ENCODE data around the gene PLA2G2F. TPM values are rescaled to one million over a fixed set of nuclear protein-coding genes. Genes with fewer than 3 reads are reported as not detected.

Gene PLA2G2F
- polyA plus RNA-seq, 2 of the 4 experiments (the other 2 are of a cell fraction) = not detected

DNA sequence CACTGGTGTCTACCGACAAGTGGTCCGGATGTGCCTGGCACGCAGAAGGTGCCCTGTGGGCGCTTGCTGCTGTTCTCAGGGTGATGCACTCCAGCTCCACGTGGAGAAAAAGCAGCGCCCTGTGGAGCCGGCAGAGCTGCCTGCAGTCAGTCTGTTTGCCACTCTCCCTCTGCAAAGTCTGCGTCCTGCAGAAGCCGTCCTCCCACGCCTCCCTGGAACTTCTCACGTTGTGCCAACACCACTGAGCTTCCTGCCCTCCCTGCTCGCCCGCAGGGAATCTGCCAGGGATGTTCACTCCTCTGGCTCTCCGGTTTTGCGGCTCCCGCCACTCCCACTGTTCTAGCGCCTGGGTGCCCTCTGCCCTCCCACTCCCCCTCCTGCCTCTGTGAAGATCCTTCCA is 26.9 kb downstream of the PLA2G2F start (continued):
- TF ChIP-seq, protein P1, sequence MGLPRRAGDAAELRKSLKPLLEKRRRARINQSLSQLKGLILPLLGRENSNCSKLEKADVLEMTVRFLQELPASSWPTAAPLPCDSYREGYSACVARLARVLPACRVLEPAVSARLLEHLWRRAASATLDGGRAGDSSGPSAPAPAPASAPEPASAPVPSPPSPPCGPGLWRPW (IDR thresholded peaks at IDR 0.05) = no peak
- no peak for TF ChIP-seq NPAS2 (CRISPR knock-in tag; IDR thresholded peaks at IDR 0.05; ENCODE audit: borderline replicate concordance)

DNA sequence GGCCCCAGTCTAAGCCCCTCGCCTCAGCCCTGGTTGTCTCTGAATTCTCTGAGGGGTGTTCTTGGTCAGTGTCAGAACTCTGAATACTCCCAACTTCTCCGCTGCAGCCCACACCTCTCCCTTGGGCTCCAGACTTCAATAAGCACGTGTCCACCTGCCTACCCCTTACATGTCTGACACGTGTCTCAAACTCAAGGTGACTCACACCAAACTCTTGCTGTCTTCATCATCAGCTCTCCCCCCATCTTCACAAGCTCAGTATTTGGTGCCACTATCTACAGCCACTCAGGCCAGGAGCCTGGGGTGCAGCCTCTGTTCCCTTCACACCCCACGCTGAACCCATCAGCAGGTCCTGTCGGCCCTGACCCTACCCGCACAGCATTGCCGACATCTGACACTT is 28.0 kb downstream of the PLA2G2F start:
- no peaks in the 10 kb centered on the region for H3K4me1 ChIP-seq
- no peak for TF ChIP-seq CHD4 (IDR thresholded peaks at IDR 0.05; ENCODE audit: borderline replicate concordance)
- TF ChIP-seq, protein P2, sequence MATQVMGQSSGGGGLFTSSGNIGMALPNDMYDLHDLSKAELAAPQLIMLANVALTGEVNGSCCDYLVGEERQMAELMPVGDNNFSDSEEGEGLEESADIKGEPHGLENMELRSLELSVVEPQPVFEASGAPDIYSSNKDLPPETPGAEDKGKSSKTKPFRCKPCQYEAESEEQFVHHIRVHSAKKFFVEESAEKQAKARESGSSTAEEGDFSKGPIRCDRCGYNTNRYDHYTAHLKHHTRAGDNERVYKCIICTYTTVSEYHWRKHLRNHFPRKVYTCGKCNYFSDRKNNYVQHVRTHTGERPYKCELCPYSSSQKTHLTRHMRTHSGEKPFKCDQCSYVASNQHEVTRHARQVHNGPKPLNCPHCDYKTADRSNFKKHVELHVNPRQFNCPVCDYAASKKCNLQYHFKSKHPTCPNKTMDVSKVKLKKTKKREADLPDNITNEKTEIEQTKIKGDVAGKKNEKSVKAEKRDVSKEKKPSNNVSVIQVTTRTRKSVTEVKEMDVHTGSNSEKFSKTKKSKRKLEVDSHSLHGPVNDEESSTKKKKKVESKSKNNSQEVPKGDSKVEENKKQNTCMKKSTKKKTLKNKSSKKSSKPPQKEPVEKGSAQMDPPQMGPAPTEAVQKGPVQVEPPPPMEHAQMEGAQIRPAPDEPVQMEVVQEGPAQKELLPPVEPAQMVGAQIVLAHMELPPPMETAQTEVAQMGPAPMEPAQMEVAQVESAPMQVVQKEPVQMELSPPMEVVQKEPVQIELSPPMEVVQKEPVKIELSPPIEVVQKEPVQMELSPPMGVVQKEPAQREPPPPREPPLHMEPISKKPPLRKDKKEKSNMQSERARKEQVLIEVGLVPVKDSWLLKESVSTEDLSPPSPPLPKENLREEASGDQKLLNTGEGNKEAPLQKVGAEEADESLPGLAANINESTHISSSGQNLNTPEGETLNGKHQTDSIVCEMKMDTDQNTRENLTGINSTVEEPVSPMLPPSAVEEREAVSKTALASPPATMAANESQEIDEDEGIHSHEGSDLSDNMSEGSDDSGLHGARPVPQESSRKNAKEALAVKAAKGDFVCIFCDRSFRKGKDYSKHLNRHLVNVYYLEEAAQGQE (IDR thresholded peaks at IDR 0.05) = no peak
- no peak for TF ChIP-seq CEBPB (IDR thresholded peaks at IDR 0.05)
- no peak for TF ChIP-seq BHLHE40 (IDR thresholded peaks at IDR 0.05; ENCODE audit: low read depth, low read length)
- TF ChIP-seq, protein P3, sequence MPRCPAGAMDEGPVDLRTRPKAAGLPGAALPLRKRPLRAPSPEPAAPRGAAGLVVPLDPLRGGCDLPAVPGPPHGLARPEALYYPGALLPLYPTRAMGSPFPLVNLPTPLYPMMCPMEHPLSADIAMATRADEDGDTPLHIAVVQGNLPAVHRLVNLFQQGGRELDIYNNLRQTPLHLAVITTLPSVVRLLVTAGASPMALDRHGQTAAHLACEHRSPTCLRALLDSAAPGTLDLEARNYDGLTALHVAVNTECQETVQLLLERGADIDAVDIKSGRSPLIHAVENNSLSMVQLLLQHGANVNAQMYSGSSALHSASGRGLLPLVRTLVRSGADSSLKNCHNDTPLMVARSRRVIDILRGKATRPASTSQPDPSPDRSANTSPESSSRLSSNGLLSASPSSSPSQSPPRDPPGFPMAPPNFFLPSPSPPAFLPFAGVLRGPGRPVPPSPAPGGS (IDR thresholded peaks at IDR 0.05) = no peak
- no peak for TF ChIP-seq JUN (IDR thresholded peaks at IDR 0.05)
- TF ChIP-seq HDAC2 (IDR thresholded peaks at IDR 0.05) = no peak
- TF ChIP-seq GATA3 (IDR thresholded peaks at IDR 0.05; ENCODE audit: borderline replicate concordance) = no peak
- TF ChIP-seq KDM5A (IDR thresholded peaks at IDR 0.05) = no peak
- no peaks in the 10 kb centered on the region for H3K9me3 ChIP-seq
- CTCF ChIA-PET = interaction anchor here (1.4 kb wide), 1 partner anchor 29 kb away, joined by 4 read pairs; no protein-coding TSS in a partner anchor
- 55% methylated on average over 8 of the region's 8 CpGs for WGBS (ENCODE audit: missing lambda C conversion rate)
- POLR2A ChIA-PET = no interaction called here
- DNase-seq (ENCODE audit: low read depth in 1 of 2, low spot score in 1 of 2) = no peak
- no peak overlapping the region for H3K27ac ChIP-seq
- no peak overlapping the region for H3K4me3 ChIP-seq
- FAIRE-seq = no peak
- H3K4me2 ChIP-seq = no peak overlapping the region
- no peak for ATAC-seq

DNA sequence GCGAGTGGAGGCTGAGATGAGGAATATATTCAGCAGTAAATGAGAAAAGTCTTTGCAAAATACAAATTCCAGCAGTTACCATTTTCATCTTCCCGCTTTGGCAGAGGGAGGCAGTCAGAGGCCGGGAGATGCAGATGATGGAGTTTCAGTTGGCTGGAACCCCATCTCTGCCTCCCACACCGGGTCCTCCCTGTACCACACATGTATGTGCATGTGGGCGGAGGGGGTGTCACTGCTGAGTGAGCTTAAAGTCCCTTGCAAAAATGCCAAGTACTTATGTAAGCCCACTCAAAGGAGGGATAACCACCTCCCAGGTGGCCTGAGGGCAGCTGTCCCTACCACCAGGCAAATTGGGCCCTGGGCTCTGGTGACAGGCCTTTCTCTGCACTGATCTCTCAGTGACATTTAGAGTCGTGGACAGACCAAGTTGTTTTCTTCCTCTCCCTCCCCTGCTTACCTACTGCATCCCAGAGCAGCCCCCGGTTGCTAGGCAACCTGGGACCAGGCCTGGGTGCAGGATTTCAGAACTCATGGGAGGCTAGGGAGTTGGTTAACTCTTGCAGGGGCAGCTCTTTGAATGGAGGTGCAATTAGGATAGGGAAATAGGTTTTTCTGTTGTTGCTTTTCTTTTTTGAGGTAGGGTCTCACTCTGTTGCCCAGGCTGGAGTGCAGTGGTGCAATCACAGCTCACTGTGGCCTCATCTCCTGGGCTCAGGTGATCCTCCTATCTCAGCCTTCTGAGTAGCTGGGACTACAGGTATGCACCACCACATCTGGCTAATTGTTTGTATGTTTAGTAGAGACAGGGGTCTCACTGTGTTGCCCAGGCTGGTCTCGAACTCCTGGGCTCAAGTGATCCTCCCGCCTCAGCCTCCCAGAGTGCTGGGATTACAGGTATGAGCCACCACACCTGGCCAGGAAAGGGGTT is 29.7 kb downstream of the PLA2G2F start:
- no peak for ATAC-seq
- TF ChIP-seq RNF2 (IDR thresholded peaks at IDR 0.05; ENCODE audit: borderline replicate concordance, low read depth) (no peak), ZSCAN20 (CRISPR knock-in tag; IDR thresholded peaks at IDR 0.05) (no peak), RCOR1 (IDR thresholded peaks at IDR 0.05; ENCODE audit: low read depth, low read length) (no peak), JUNB (IDR thresholded peaks at IDR 0.05) (no peak), GATA3 (IDR thresholded peaks at IDR 0.05; ENCODE audit: borderline replicate concordance) (no peak), ESRRA (IDR thresholded peaks at IDR 0.05; ENCODE audit: borderline replicate concordance, low read length) (no peak), HOXA7 (CRISPR knock-in tag; IDR thresholded peaks at IDR 0.05) (no peak), SMC3 (IDR thresholded peaks at IDR 0.05) (no peak)
- TF ChIP-seq, protein P4, sequence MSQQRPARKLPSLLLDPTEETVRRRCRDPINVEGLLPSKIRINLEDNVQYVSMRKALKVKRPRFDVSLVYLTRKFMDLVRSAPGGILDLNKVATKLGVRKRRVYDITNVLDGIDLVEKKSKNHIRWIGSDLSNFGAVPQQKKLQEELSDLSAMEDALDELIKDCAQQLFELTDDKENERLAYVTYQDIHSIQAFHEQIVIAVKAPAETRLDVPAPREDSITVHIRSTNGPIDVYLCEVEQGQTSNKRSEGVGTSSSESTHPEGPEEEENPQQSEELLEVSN (IDR thresholded peaks at IDR 0.05; ENCODE audit: borderline replicate concordance, low read depth) = no peak
- WGBS (ENCODE audit: missing lambda C conversion rate) = 58% methylated on average over 8 of the region's 9 CpGs
- Histone ChIP-seq H3K4me3 (no peak overlapping the region), H3K9me3 (no peaks in the 10 kb centered on the region), H3K4me1 (no peaks in the 10 kb centered on the region), H3K4me2 (no peak overlapping the region), H3K27ac (no peak overlapping the region)
- DNase-seq (ENCODE audit: low read depth in 1 of 2, low spot score in 1 of 2) = no peak
- no peak for FAIRE-seq
- ChIA-PET CTCF (interaction anchor here (0.7 to 1.7 kb wide), 5 partner anchors 11 to 453 kb away, joined by 3 to 5 read pairs (median 3); no protein-coding TSS in a partner anchor), POLR2A (no interaction called here)
